ENCODE data around the gene ADGRV1.

The ADGRV1 gene

DNA sequence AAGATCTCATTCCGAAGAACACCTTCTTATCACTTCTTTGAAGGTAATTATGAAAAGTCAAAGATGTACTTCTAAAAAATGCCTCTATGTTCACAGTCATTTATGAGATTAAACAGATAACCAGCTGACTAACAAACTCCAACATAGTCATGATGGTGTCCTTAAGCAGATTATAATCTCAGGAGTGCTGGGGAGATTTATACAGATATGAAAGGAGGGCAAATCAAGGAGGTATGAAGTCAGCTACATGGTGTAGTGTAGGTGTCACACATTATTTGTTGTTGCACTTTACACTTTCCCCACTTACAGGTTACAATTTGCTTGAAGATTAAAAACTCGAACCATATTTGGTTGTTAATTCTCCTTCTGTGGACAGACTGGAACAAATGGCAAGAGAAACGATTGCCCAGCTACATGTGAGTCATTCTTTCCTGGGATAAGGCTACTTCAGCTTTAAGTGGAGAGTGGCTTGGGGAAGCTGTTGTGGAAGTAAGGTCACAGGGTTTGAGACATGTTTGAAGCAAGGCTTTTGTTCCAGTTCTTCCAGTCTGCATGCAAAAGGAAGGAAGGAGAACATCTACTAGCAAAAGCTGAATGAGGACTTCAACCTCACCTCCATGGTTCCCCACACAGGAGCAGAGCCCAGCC lies 320.1 kb downstream of the ADGRV1 start:
- no peaks in the 10 kb centered on the region for H3K9me3 ChIP-seq
- no peaks in the 10 kb centered on the region for H3K36me3 ChIP-seq (replicated peaks)
- no peaks in the 10 kb centered on the region for H3K27me3 ChIP-seq (ENCODE audit: low read depth)
- no peak overlapping the region for H3K4me3 ChIP-seq
- peaks cover 34% of the 10 kb centered on the region for H3K4me1 ChIP-seq
- DNase-seq (ENCODE audit: low spot score in 2 of 2) = peak; percentile 8 to 21
- in situ Hi-C loops (cut with MboI; ENCODE audit: low sequenced_read_pairs) = no loop called here

DNA sequence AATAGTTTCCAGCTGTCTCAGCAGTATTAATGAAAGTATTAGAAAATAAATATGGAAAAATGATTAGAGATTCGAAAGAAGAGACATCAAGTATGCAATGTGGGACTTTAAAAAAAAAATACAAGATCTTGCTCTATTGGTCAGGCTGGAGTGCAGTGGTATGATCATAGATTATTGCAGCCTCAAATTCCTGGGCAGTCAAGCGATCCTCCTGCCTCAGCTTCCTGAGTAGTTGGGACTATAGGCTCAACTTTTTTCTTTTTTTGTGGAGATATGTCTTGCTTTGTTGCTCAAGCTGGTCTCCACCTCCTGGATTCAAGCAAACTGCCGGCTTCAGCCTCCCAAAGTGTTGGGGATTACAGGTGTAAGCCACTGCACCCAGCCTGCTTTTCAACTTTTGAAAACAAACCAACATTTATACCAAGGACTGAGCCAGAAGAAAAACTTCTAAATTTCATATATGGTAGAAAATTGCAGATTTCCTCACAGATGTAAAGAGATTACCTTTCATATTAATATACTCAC lies 323.1 kb downstream of the ADGRV1 start:
- peaks cover 21% of the 10 kb centered on the region for H3K4me1 ChIP-seq
- in situ Hi-C loops (cut with MboI; ENCODE audit: low sequenced_read_pairs) = no loop called here
- no peaks in the 10 kb centered on the region for H3K27me3 ChIP-seq (ENCODE audit: low read depth)
- no peak for DNase-seq (ENCODE audit: low spot score in 2 of 2)
- no peaks in the 10 kb centered on the region for H3K36me3 ChIP-seq (replicated peaks)
- H3K9me3 ChIP-seq = no peaks in the 10 kb centered on the region
- H3K4me3 ChIP-seq = no peak overlapping the region

GRCh38 chr5:90882448-90882847 lies 323.9 kb downstream of the ADGRV1 start:
- in situ Hi-C loops (cut with MboI; ENCODE audit: low sequenced_read_pairs) = no loop called here

GRCh38 chr5:90885180-90885868 lies 326.7 kb downstream of the ADGRV1 start:
- Histone ChIP-seq H3K4me3 (no peak overlapping the region), H3K4me1 (peaks cover 19% of the 10 kb centered on the region), H3K36me3 (replicated peaks) (no peaks in the 10 kb centered on the region), H3K9me3 (no peaks in the 10 kb centered on the region), H3K27me3 (ENCODE audit: low read depth) (no peaks in the 10 kb centered on the region)
- in situ Hi-C loops (cut with MboI; ENCODE audit: low sequenced_read_pairs) = no loop called here
- no peak for DNase-seq (ENCODE audit: low spot score in 2 of 2)

More at GRCh38 chr5:90882448-90882847, 323.9 kb downstream of the ADGRV1 start:
- no peak for DNase-seq (ENCODE audit: low spot score in 2 of 2)
- Histone ChIP-seq H3K4me3 (no peak overlapping the region), H3K4me1 (peaks cover 14% of the 10 kb centered on the region), H3K27me3 (ENCODE audit: low read depth) (no peaks in the 10 kb centered on the region), H3K9me3 (no peaks in the 10 kb centered on the region), H3K36me3 (replicated peaks) (no peaks in the 10 kb centered on the region)

DNA sequence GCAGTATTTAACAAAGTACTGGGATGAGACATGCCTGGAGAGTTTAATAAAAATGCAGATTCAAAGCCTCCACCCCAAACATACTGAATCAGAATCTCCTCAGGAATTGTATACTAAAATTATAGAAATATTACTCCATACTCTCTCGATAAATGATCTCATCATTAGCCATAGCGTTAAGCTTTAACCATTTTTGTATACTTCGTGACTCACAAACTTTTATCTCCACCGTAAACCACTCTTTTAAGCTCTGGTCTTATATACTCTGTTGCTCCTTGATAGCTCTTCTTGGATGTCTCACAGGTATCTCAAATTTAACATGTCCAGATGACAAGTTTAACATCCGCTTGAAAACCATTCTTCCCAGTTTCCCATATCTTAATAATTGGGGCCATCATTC lies 327.8 kb downstream of the ADGRV1 start:
- in situ Hi-C loops (cut with MboI; ENCODE audit: low sequenced_read_pairs) = no loop called here
- DNase-seq (ENCODE audit: low spot score in 2 of 2) = no peak
- Histone ChIP-seq H3K4me1 (peaks cover 22% of the 10 kb centered on the region), H3K36me3 (replicated peaks) (no peaks in the 10 kb centered on the region), H3K27me3 (ENCODE audit: low read depth) (no peaks in the 10 kb centered on the region), H3K4me3 (no peak overlapping the region), H3K9me3 (no peaks in the 10 kb centered on the region)

DNA sequence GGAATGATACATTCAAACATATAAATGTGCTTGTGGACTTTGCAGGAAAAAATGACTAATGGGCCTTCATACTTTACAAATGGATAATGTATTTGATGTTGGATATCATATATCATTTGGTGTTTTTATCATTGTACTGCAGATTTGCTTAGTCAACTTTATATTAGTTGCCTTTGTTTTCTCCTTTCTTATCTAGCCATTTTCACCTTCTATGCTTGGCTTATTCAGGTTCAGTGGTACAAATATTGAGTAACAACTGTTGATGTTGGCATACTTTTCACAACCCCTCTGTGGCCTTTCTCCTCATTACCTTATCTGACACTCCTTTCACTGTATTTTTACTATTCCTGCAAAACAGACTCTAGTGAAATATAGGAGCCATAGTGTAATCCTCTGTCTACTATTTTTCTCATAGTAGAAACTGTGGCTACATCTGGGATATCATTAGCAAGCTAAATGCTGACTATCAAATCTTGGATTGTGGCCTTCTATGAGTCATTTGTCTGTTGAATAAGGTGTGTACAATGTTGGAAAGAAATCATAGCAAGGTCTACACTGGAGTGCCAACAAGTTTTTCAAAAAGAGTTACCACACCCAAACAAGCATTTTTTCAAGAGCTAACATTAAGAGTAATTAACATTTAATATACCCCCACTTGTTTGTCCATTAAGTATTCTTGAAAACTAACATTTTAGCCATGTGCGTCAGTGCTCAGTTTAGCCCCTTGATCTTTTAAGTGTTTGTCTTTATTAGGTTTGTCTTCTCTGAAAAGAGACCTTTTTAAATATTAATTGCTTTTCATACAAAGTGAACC lies 330.1 kb downstream of the ADGRV1 start:
- H3K9me3 ChIP-seq = no peaks in the 10 kb centered on the region
- H3K27me3 ChIP-seq (ENCODE audit: low read depth) = no peaks in the 10 kb centered on the region

DNA sequence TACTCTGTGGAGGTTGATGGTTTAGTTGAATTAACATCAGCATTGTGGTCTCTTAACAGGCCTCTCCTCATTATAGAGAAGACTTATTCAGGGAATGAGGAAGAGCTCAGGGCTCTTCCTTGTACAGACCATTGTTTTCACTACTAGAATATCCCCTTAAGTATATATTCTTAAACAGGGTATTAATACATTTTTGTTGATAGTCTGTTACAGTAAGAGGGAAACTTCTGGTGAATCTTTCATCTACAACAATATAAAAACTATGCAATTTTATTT lies 330.7 kb downstream of the ADGRV1 start:
- DNase-seq (ENCODE audit: low spot score in 2 of 2) = no peak
- no peaks in the 10 kb centered on the region for H3K9me3 ChIP-seq
- H3K4me3 ChIP-seq = no peak overlapping the region
- H3K27me3 ChIP-seq (ENCODE audit: low read depth) = no peaks in the 10 kb centered on the region
- H3K36me3 ChIP-seq (replicated peaks) = no peaks in the 10 kb centered on the region
- peaks cover 22% of the 10 kb centered on the region for H3K4me1 ChIP-seq
- in situ Hi-C loops (cut with MboI; ENCODE audit: low sequenced_read_pairs) = no loop called here

More for the DNA sequence above, 330.1 kb downstream of the ADGRV1 start:
- in situ Hi-C loops (cut with MboI; ENCODE audit: low sequenced_read_pairs) = no loop called here
- peak in 1 of 2 experiments; percentile 24 for DNase-seq (ENCODE audit: low spot score in 2 of 2)
- Histone ChIP-seq H3K4me1 (peaks cover 22% of the 10 kb centered on the region), H3K36me3 (replicated peaks) (no peaks in the 10 kb centered on the region), H3K4me3 (no peak overlapping the region)

DNA sequence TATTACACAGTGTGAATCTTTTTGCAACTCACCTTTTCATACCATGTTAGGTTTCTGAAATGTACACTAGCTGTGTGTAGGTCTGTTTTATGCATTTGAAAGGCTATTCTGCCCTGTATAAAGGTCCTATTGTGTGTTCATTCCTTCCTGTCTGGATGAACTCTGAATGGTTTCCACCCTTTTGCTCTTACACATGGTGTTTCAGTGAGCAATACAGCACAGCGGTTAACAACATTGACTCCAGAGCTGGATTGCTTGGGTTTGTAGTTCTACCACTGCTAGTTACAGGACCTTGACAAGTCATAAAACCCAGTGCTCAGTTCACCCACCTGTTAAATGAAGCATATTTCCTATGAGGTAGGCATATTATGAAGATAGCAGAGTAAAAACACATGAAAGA lies 331.6 kb downstream of the ADGRV1 start:
- Histone ChIP-seq H3K27me3 (ENCODE audit: low read depth) (no peaks in the 10 kb centered on the region), H3K9me3 (no peaks in the 10 kb centered on the region), H3K36me3 (replicated peaks) (no peaks in the 10 kb centered on the region), H3K4me1 (peaks cover 22% of the 10 kb centered on the region), H3K4me3 (no peak overlapping the region)
- peak in 1 of 2 experiments; percentile 20 for DNase-seq (ENCODE audit: low spot score in 2 of 2)
- in situ Hi-C loops (cut with MboI; ENCODE audit: low sequenced_read_pairs) = no loop called here

- Histone ChIP-seq H3K4me3 (no peak overlapping the region), H3K27me3 (ENCODE audit: low read depth) (no peaks in the 10 kb centered on the region), H3K36me3 (replicated peaks) (0 out of 2 replicates have a peak, but pooled peaks cover 2% of the 10 kb centered on the region), H3K4me1 (peaks cover 14% of the 10 kb centered on the region), H3K9me3 (no peaks in the 10 kb centered on the region)
- in situ Hi-C loops (cut with MboI; ENCODE audit: low sequenced_read_pairs) = no loop called here
- no peak for DNase-seq (ENCODE audit: low spot score in 2 of 2)
Measured at GRCh38 chr5:90894866-90895420, 336.3 kb downstream of the ADGRV1 start.

DNA sequence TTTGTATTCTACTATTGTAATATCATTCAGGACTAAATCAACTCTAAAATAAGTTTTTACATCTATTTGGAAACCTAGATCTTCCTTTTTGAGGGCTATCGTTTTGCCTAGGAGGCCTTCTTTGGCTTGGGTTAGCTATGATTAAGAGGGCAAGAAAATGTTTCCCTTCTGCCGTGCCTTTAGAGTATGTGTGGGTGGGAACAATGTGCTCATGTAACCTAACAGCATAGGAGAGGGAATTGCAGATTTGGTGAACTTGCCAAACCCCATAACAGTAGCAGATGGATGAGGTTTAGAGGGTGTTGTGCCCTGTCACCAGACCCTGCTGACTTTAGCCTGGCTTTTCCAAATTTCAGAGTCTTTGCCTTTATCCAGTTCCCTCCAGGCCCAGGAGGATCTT lies 339.0 kb downstream of the ADGRV1 start:
- no peak for DNase-seq (ENCODE audit: low spot score in 2 of 2)
- no peaks in the 10 kb centered on the region for H3K9me3 ChIP-seq
- in situ Hi-C loops (cut with MboI; ENCODE audit: low sequenced_read_pairs) = no loop called here

GRCh38 chr5:90898326-90899013 lies 339.9 kb downstream of the ADGRV1 start:
- Histone ChIP-seq H3K27me3 (ENCODE audit: low read depth) (no peaks in the 10 kb centered on the region), H3K4me1 (peaks cover 8% of the 10 kb centered on the region), H3K9me3 (no peaks in the 10 kb centered on the region), H3K4me3 (no peak overlapping the region), H3K36me3 (replicated peaks) (0 out of 2 replicates have a peak, but pooled peaks cover 2% of the 10 kb centered on the region)
- DNase-seq (ENCODE audit: low spot score in 2 of 2) = no peak
- in situ Hi-C loops (cut with MboI; ENCODE audit: low sequenced_read_pairs) = no loop called here

More for the DNA sequence above, 339.0 kb downstream of the ADGRV1 start:
- H3K27me3 ChIP-seq (ENCODE audit: low read depth) = no peaks in the 10 kb centered on the region
- H3K36me3 ChIP-seq (replicated peaks) = 0 out of 2 replicates have a peak, but pooled peaks cover 2% of the 10 kb centered on the region
- H3K4me1 ChIP-seq = peaks cover 8% of the 10 kb centered on the region
- H3K4me3 ChIP-seq = no peak overlapping the region

DNA sequence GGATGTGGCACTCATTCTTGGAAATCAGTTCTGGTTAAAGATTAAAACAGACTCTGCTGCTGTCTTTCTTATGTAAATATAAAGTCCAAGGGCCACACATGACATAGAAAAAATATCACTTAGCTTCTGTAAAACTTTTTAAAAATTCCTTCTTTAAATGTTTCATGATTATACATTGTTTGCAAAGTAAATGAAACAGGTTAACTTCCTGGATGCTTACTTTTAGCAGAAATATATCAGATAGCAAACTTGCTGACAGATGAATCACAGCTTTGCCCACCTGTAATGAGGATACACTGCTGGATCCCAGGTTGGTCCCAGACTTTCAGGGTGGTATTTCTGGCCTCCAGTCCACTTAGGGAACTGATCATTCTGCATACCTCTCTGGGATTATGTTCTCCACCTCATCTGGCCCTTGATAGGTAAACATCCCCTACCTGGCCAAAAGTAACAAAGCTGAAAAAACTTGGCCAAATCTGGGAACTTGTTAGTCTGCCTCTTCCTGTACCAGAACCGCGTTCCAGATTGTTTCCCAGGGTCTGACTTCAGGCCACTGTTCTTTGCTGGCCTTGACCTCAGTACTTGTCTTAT lies 340.5 kb downstream of the ADGRV1 start:
- H3K4me1 ChIP-seq = peaks cover 8% of the 10 kb centered on the region

GRCh38 chr5:90901261-90901660 lies 342.7 kb downstream of the ADGRV1 start:
- Histone ChIP-seq H3K27me3 (ENCODE audit: low read depth) (no peaks in the 10 kb centered on the region), H3K36me3 (replicated peaks) (no peaks in the 10 kb centered on the region), H3K4me1 (peaks cover 7% of the 10 kb centered on the region), H3K9me3 (no peaks in the 10 kb centered on the region), H3K4me3 (no peak overlapping the region)
- in situ Hi-C loops (cut with MboI; ENCODE audit: low sequenced_read_pairs) = no loop called here
- no peak for DNase-seq (ENCODE audit: low spot score in 2 of 2)

More for the DNA sequence above, 340.5 kb downstream of the ADGRV1 start:
- H3K36me3 ChIP-seq (replicated peaks) = 0 out of 2 replicates have a peak, but pooled peaks cover 2% of the 10 kb centered on the region
- no peak overlapping the region for H3K4me3 ChIP-seq
- DNase-seq (ENCODE audit: low spot score in 2 of 2) = no peak
- H3K9me3 ChIP-seq = no peaks in the 10 kb centered on the region
- H3K27me3 ChIP-seq (ENCODE audit: low read depth) = no peaks in the 10 kb centered on the region
- in situ Hi-C loops (cut with MboI; ENCODE audit: low sequenced_read_pairs) = no loop called here
